GM12878 (cell line): ENCODE measurements around the gene STRIP2. TPM values are rescaled to one million over a fixed set of nuclear protein-coding genes. Genes with fewer than 3 reads are reported as not detected.

Experiments
- BMI1 ChIP-seq: fragments of 450-650 bp; IDR thresholded peaks from 2 replicates; pipeline ENCODE4 v1.6.1; 2016; ENCODE audit warnings: mild to moderate bottlenecking, moderate library complexity, borderline replicate concordance
- CREB1 ChIP-seq: IDR thresholded peaks from 2 replicates; pipeline ENCODE4 v1.6.1; 2012; ENCODE audit warnings: low read depth, mild to moderate bottlenecking, inconsistent platforms
- ESRRA ChIP-seq: IDR thresholded peaks from 2 replicates; pipeline ENCODE4 v1.6.1; 2012; ENCODE audit warnings: mild to moderate bottlenecking, low read length, improper control_type of control experiment
- GABPA ChIP-seq: IDR thresholded peaks from 2 replicates; pipeline ENCODE4 v1.6.1; 2014; ENCODE audit warnings: antibody characterized with exemption, low read depth, mild to moderate bottlenecking, inconsistent platforms
- GATAD2B ChIP-seq: fragments of 450-650 bp; conservative IDR thresholded peaks from 2 replicates; pipeline ENCODE4 v1.6.1; 2017; ENCODE audit warnings: low read depth, mild to moderate bottlenecking, moderate library complexity
- KAT2A ChIP-seq: conservative IDR thresholded peaks from 2 replicates; pipeline ENCODE4 v1.6.1; 2011; ENCODE audit warnings: low read depth, low read length; ENCODE audit not compliant: control insufficient read depth
- MTA3 ChIP-seq: IDR thresholded peaks from 2 replicates; pipeline ENCODE4 v1.6.1; 2012; ENCODE audit warnings: low read length, inconsistent platforms, borderline replicate concordance
- MYC ChIP-seq: IDR thresholded peaks from 2 replicates; pipeline ENCODE4 v1.6.1; 2011; ENCODE audit warnings: mild to moderate bottlenecking, low read length, moderate library complexity, inconsistent platforms; ENCODE audit not compliant: insufficient read depth, insufficient replicate concordance, insufficient read length, severe bottlenecking
- SMC3 ChIP-seq: IDR thresholded peaks from 2 replicates; pipeline ENCODE4 v1.6.1; 2011; ENCODE audit warnings: low read length, improper control_type of control experiment, borderline replicate concordance
- SP1 ChIP-seq: IDR thresholded peaks from one replicate; pipeline ENCODE4 v1.6.1; 2011; ENCODE audit warnings: low read depth, low read length
- TCF3 ChIP-seq: IDR thresholded peaks from 2 replicates; pipeline ENCODE4 v1.6.1; 2012; ENCODE audit warnings: low read depth, mild to moderate bottlenecking, low read length, borderline replicate concordance; ENCODE audit not compliant: insufficient read depth
- ZNF24 ChIP-seq: fragments of 450-650 bp; IDR thresholded peaks from 2 replicates; pipeline ENCODE4 v1.6.1; 2017; ENCODE audit warnings: antibody characterized with exemption, mild to moderate bottlenecking
- ZZZ3 ChIP-seq: IDR thresholded peaks from 2 replicates; pipeline ENCODE4 v1.6.1; 2011; ENCODE audit warnings: low read depth; ENCODE audit not compliant: control insufficient read depth, insufficient read length
- polyA plus RNA-seq, 11 experiments: library from polyadenylated mRNA; depleted of rRNA in 4 of 11; unstranded in 6 of 11; stranded (reverse) in 5 of 11; fragments of >200 nt; fragmentation: Nextera tagmentation in 4 of 11; fragmentation: Illumina TruSeq in 1 of 11; extraction: Ambion mirVana in 4 of 11; extraction: Trizol in 1 of 11; gene quantifications; 1 replicate in 1 of 11; 2 replicates in 10 of 11; pipeline versions ENCODE4 v1.2.1 to v1.2.3, GENCODE V29; 2011 to 2016; ENCODE audit warnings: inconsistent platforms in 2 of 11, missing spikeins in 2 of 11, low read depth in 1 of 11
- total RNA-seq, 4 experiments: library from RNA; depleted of rRNA in 3 of 4; stranded (reverse); fragments of >200 nt in 3 of 4; fragmentation: Illumina TruSeq in 1 of 4; extraction: Trizol in 1 of 4; gene quantifications; 2 replicates each; pipeline versions ENCODE4 v1.2.1 to v1.2.3, GENCODE V29; 2013 to 2021
- TF ChIP-seq, protein P1 (sequence below): fragments of 150-350 bp; IDR thresholded peaks from 2 replicates; pipeline ENCODE4 v1.6.1; 2016; ENCODE audit warnings: low read depth, low read length
- TF ChIP-seq, protein P2 (sequence below): fragments of 450-650 bp; IDR thresholded peaks from 2 replicates; pipeline ENCODE4 v1.6.1; 2017; ENCODE audit warnings: antibody characterized with exemption, mild to moderate bottlenecking, moderate library complexity
- TF ChIP-seq, protein P3 (sequence below): fragments of 450-650 bp; IDR thresholded peaks from 2 replicates; pipeline ENCODE4 v1.6.1; 2018; ENCODE audit warnings: mild to moderate bottlenecking, low read depth, moderate library complexity; ENCODE audit not compliant: partially characterized antibody
- TF ChIP-seq, protein P4 (sequence below): IDR thresholded peaks from 2 replicates; pipeline ENCODE4 v1.6.1; 2011; ENCODE audit warnings: mild to moderate bottlenecking, low read depth, low read length, moderate library complexity; ENCODE audit not compliant: insufficient replicate concordance

The STRIP2 gene
- total and polyA plus RNA-seq, 10 of the 15 experiments (the other 5 are each of a cell fraction or from before 2014, with no cell fraction given), result 0.48 to 5.8 (median 1.8) TPM

DNA sequence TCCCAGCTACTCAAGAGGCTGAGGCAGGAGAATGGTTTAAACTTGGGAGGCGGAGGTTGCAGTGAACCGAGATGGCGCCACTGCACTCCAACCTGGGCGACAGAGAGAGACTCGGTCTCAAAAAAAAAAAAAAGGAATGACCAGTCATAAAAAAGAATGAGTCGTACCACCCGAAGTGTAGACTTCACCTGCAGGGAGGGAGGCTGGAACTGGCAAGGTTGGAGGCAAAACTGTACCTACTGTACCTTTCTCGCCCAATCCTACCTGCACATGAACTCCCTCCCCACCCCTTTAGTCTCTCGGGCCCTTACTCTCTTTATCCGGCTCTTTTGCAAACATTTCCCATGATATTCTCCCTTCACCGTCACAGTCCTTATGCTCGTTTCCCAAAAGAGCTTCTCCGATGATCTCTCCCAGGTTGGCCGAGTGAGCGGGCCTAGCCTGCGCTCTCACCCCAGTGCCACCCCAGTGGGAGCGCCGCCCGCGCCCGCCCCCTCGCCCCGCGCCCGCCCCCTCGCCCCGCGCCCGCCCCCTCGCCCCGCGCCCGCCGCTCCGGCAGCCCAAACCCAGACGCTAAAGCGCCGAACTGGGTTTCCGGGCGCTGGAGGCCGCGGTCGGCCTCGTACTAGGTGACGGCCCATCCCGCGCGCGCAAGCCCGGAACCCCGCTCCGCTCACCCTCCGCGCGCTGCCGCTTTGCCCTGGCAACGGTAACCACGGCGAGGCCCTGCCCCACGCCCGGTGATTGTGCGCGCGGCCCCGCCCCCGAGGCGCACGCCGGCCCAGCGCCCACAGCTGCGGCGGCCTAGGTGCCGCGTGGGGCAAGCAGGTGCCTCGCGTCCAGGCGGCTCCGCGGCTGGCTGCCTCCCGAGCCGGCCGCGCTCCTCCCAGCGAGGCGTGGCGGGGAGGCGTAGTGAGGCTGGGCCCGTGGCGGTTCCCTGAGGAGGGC, 67.8 kb downstream of the STRIP2 start, which contains the start of gene SMKR1 (continued):
- TF ChIP-seq, protein P1, sequence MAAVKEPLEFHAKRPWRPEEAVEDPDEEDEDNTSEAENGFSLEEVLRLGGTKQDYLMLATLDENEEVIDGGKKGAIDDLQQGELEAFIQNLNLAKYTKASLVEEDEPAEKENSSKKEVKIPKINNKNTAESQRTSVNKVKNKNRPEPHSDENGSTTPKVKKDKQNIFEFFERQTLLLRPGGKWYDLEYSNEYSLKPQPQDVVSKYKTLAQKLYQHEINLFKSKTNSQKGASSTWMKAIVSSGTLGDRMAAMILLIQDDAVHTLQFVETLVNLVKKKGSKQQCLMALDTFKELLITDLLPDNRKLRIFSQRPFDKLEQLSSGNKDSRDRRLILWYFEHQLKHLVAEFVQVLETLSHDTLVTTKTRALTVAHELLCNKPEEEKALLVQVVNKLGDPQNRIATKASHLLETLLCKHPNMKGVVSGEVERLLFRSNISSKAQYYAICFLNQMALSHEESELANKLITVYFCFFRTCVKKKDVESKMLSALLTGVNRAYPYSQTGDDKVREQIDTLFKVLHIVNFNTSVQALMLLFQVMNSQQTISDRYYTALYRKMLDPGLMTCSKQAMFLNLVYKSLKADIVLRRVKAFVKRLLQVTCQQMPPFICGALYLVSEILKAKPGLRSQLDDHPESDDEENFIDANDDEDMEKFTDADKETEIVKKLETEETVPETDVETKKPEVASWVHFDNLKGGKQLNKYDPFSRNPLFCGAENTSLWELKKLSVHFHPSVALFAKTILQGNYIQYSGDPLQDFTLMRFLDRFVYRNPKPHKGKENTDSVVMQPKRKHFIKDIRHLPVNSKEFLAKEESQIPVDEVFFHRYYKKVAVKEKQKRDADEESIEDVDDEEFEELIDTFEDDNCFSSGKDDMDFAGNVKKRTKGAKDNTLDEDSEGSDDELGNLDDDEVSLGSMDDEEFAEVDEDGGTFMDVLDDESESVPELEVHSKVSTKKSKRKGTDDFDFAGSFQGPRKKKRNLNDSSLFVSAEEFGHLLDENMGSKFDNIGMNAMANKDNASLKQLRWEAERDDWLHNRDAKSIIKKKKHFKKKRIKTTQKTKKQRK, result no peak
- TF ChIP-seq, protein P2, sequence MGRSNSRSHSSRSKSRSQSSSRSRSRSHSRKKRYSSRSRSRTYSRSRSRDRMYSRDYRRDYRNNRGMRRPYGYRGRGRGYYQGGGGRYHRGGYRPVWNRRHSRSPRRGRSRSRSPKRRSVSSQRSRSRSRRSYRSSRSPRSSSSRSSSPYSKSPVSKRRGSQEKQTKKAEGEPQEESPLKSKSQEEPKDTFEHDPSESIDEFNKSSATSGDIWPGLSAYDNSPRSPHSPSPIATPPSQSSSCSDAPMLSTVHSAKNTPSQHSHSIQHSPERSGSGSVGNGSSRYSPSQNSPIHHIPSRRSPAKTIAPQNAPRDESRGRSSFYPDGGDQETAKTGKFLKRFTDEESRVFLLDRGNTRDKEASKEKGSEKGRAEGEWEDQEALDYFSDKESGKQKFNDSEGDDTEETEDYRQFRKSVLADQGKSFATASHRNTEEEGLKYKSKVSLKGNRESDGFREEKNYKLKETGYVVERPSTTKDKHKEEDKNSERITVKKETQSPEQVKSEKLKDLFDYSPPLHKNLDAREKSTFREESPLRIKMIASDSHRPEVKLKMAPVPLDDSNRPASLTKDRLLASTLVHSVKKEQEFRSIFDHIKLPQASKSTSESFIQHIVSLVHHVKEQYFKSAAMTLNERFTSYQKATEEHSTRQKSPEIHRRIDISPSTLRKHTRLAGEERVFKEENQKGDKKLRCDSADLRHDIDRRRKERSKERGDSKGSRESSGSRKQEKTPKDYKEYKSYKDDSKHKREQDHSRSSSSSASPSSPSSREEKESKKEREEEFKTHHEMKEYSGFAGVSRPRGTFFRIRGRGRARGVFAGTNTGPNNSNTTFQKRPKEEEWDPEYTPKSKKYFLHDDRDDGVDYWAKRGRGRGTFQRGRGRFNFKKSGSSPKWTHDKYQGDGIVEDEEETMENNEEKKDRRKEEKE, result no peak
- TF ChIP-seq MTA3 (no peak), ESRRA (no peak), SP1 (peak; percentile 23), BMI1 (0 out of 2 replicates have a peak, but pooled peaks have one; percentile 31), ZZZ3 (no peak), SMC3 (no peak), KAT2A (no peak), GATAD2B (peak; percentile 63), TCF3 (peak; percentile 70; the same call in 1 of the 2 replicates), ZNF24 (no peak), GABPA (no peak), CREB1 (no peak), MYC (no peak)
- TF ChIP-seq, protein P3, sequence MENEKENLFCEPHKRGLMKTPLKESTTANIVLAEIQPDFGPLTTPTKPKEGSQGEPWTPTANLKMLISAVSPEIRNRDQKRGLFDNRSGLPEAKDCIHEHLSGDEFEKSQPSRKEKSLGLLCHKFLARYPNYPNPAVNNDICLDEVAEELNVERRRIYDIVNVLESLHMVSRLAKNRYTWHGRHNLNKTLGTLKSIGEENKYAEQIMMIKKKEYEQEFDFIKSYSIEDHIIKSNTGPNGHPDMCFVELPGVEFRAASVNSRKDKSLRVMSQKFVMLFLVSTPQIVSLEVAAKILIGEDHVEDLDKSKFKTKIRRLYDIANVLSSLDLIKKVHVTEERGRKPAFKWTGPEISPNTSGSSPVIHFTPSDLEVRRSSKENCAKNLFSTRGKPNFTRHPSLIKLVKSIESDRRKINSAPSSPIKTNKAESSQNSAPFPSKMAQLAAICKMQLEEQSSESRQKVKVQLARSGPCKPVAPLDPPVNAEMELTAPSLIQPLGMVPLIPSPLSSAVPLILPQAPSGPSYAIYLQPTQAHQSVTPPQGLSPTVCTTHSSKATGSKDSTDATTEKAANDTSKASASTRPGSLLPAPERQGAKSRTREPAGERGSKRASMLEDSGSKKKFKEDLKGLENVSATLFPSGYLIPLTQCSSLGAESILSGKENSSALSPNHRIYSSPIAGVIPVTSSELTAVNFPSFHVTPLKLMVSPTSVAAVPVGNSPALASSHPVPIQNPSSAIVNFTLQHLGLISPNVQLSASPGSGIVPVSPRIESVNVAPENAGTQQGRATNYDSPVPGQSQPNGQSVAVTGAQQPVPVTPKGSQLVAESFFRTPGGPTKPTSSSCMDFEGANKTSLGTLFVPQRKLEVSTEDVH, result no peak
- TF ChIP-seq, protein P4, sequence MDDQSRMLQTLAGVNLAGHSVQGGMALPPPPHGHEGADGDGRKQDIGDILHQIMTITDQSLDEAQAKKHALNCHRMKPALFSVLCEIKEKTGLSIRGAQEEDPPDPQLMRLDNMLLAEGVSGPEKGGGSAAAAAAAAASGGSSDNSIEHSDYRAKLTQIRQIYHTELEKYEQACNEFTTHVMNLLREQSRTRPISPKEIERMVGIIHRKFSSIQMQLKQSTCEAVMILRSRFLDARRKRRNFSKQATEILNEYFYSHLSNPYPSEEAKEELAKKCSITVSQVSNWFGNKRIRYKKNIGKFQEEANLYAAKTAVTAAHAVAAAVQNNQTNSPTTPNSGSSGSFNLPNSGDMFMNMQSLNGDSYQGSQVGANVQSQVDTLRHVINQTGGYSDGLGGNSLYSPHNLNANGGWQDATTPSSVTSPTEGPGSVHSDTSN, result no peak
